HG02885 (cell line): Measurements from ENCODE around the gene NKAIN2.
"Not testable (repeated sequence)": the region's sequence is repeated elsewhere in the genome, so short reads cannot be mapped to it uniquely, and the experiment has no call there.

Experiments used
- ATAC-seq: cut with Tn5 transposase; IDR thresholded peaks from one replicate; pipeline ENCODE4 v1.9.1; 2021; ENCODE audit warnings: mild to moderate bottlenecking; ENCODE audit not compliant: unreplicated experiment, poor library complexity

The NKAIN2 gene

DNA sequence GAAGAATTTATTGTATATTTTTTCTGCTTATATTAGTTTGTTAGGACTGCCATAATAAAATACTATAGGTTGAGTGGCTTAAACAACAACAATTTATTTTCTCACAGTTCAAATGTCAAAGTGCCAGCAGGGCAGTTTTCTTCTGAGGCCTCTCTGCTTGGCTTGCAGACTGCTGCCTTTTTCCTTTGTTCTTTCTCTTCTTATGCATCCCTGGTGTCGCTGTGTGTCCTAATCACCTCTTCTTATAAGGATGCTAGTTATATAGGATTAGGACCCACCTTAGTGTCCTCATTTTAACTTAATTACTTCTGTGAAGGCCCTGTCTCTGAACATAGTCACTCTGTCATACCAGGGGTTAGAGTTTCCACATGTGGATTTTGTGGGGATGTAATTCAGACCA is 354.4 kb downstream of the NKAIN2 start:
- ATAC-seq = no peak

DNA sequence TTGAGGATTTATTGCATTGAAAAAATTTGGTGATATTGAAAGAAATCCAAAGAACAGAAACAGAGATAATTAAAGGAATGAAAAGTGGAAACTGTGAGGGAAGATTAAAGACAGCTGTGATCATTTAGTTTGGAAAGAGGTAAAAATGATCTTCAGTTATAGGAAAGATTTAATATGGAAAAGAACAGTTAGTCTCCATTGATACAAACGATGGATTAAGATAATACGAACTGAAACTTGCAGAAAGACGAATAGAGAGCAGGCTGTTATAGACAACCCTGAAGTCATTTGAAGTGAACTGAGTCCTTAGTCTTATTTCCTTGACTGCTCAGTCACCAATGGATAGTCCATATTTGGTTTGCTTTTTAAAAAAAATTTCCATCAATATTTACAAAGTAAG is 360.0 kb downstream of the NKAIN2 start:
- ATAC-seq = no peak

DNA sequence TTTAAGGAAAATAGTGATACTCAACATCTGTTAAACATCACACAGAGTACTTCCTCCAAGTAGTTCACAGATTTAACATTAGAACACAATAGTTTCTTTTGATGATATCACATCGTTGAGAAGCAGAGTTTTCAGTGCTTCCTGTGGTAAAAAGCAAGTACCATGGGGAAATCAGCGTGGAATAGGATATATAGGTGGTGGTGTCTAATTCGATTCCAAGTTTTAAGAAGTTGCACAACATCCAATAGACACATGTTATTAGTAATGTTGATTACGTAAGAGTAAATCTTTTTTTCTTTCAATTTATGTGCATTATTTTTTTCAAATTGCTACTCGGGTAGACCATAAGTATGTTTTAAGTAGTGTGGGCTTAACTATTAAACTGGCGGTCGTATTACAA is 360.7 kb downstream of the NKAIN2 start:
- ATAC-seq = no peak

DNA sequence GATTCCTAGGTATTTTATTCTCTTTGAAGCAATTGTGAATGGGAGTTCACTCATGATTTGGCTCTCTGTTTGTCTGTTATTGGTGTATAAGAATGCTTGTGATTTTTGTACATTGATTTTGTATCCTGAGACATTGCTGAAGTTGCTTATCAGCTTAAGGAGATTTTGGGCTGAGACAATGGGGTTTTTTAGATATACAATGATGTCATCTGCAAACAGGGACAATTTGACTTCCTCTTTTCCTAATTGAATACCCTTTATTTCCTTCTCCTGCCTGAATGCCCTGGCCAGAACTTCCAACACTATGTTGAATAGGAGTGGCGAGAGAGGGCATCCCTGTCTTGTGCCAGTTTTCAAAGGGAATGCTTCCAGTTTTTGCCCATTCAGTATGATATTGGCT is 363.6 kb downstream of the NKAIN2 start:
- ATAC-seq = not testable (repeated sequence)

DNA sequence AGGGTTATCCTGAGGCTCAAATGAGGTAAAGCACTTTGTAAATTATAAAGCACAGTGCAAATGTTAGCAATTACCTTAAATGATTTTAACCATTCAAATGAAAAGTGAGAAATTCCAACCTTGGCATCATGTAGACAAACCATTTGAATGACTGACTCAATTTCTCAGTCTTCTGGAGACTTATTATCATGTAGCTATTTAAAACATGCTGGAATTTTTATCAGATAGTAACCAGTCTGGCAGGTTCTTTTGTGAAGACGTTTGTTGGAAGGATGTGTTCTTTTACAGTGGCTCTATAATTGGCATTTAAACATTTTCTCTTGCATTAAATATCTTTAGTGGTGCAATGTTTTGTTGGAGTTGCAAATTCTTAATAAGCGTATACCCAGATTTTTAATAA is 386.6 kb downstream of the NKAIN2 start:
- no peak for ATAC-seq

DNA sequence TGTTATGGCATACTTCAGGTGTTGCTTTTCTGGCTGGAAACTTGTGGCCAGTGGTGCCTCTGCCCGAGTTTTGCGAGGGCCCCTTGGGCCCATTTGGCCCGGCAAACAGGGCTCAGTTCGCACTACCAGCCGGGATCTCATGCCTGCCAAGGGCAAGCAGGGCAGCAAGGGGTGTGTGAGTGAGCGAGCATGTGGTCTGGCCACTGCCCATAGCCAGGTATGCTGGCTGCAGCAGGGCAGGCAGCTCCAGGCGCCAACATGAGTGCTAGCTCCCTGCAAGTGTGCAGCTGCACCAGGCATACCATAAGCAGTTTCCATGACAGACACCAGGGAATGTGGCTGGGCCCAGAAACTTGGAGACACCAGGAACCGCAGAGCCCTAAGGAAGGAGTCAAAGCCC is 389.5 kb downstream of the NKAIN2 start:
- no peak for ATAC-seq

DNA sequence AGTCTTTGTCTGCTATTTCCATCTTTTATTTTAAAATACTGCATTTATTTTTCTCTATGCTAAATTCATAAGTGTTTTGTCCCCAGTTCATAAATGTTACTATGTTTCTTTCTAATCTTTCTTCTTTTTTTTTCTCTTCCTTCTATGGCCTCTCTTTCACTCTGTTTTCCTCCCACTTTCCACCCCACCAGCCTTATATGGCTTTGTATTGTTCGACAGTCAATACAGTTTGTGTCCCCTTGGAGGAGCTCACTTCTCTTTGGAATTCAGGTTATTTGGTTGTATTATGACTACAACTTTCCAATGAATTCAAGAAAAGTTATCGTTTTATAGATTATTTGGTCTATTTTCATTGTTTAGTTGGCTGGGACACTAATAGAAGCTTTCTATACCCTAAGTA is 393.5 kb downstream of the NKAIN2 start:
- no peak for ATAC-seq

DNA sequence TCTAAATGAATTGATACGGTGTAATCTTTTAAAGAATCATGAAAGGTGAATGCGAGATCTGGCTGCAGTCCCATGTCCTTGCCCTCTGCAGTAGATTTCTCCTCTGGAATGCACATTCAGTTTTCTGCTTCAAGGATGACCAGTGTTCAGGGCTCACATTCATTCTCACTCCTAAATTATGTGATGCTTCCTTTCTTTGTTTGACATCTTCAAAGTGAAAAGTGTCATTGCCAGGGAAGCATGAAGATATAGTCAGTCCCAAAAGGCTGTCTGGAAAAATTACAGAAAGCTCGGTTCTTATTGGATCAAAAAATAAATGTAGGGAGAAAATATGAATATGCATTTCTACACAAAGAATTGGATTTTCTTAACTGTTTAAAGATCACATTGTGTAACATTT is 395.6 kb downstream of the NKAIN2 start:
- no peak for ATAC-seq

DNA sequence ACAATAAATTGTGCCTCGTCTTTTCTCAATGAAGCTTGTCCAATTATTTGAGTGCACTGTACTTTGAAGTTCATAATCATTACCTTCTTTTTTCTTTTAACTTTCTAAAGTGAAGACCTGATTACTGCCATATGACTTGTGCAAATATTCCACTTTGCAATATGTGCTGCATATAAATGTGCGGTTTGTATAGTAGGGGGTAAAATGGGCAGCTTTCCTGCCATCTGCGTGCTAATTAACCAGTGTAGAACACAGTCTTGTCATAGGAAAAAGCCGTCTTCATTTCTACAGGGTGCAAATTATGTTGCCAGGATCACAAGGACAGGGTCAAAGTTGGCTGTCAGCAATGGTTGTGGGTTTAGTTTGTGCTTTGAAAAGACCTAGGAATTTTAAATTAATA is 397.0 kb downstream of the NKAIN2 start:
- no peak for ATAC-seq

DNA sequence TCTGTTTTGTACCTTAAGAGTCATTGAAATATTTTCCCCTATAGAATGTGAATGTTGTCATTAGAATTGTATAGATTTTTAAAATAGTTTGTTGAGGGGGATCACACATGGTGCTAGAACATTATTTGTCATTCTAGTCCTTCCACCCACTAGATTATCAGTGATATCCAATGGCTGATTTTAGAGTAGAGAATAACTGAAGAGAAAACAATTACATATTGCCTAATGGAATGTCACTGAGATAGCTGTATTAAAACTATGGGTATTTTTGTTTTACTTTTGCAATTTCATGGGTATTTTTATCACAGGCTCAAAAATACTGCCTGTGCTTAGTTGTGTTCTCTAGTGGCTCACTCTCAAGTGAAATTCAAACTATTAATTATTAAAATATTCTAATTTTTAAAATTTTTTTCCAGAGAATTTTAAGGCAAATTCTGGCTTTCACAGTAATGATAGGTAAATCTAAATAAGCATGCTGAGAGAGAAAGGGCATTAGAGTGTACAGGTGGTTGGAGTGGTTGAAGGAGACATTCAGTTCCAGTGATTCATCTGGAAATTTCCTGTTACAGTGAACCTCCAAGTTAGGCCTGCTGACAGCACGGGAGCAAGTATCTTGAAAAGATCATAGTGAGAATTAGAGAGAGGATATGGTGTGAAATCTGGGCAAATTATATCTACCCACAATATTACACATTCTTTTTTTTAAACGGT is 399.6 kb downstream of the NKAIN2 start:
- ATAC-seq = no peak

DNA sequence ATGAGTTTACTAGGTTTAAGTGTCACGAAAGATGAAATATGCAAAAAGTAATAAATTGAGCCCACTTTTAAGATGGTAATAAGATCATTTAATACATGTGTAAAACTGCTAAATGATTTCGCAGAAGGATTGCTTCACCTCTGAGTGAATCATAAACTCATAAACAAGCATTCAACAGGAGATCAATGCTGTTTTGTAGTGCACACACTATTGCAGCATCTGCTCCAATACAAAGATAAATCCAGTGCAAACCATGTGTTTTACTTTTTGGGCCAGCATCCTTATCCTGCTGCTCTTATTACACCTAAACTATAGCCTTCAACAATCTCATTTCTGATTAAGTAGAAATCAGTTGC is 400.1 kb downstream of the NKAIN2 start:
- no peak for ATAC-seq

DNA sequence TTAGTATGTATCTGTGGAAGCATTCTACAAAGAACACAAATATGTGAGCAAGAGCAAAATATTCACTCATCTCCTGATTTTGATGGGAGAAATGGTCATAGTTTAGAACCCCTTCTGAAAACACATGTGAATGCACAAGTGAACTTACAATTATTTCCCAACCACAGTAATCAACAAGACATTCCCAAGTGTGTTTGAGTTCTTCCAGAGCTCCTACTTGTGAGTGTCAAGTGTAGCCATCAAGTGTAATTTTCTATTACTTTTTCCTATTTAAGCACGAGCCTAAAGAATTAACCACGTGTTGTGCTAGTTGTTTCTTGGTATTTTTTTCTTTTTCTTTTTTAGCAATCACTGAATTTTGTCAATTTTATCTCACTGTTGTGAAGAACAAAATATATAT is 402.3 kb downstream of the NKAIN2 start:
- ATAC-seq = no peak

DNA sequence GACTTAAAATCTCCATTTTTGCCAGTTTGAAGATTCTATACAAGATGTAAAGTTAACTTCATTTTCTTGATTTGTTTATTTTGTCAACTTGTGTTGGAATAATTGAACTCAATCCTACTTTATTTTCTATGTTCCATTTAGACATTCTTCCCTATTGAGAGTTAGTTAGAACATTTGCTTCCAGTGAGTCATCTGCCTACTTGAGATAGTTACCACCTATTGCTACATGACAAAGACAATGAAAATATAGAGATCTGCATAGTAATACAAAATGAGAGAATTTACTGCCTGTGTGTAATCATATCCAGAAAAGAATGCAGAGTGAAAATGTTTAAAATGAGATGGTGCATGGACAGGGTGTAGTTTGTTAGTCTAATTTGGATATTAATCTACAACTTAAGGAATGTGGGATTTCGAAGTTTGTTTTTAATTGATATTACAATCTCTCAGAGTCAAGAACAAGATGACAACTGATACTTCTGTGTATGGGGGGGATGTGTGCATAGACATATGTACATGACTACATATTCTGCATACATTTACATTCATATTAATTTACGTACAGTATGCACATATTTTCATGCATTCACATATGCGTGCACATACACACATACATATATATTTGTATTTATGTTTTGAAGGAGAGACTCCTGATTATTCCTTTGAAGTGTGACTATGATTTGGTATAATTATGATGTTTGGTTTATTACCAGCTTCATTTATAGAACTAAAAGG is 420.1 kb downstream of the NKAIN2 start:
- no peak for ATAC-seq

DNA sequence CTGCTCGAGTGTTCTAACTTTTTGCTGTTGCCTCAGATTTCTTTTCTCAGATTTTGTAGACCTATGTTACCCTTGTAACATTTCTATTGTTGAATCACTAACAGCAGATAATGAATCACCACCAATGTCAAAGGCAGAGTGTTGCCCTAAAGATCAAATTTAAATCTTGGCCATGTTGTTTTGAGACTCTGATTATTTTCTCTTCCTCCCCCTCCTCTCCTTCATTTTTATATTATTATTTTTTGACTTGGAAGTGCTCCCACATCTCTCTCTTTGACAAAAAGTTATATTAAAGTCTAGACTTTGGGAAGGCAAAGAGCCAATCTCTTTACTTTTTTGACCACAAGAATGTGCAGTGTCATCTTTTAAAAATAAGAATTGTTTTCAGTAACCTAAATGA is 422.7 kb downstream of the NKAIN2 start:
- no peak for ATAC-seq

DNA sequence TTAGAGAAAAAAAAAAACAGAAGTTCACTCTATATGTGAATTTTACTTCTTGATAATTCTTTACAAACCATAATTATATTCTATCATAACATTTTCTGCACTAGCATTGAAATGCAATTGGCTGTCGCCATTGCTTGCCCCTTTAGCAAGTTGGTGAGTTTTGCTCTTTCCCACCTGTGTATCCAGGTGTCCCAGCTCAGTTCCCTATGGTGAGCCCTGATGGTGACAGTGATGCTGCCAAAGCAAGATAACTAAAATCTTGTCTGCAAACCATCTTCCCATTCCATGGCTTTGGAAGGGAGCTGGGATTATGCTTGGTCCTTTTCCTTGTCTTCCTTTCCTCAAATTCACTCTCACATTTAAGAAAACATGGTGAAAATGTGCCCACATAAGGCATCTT is 429.6 kb downstream of the NKAIN2 start:
- no peak for ATAC-seq

DNA sequence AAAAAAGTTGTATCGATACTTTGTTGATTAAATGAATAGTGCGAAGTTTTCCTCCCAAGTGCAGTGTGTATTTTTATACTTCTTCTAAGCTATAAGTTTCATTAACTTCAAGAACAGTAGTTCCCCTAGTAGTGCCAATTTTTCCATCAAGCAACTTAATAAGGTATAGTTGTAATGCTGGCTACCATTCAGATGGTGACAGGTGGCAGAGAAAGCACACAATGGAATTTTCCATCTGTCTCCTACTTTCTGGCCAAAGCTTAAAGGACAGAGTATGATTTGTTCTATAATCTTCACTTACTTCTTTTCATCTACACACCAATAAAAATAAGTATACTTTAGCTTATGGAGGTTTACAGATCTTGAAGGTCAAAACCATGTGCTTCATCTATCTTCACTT is 431.1 kb downstream of the NKAIN2 start:
- ATAC-seq = no peak

DNA sequence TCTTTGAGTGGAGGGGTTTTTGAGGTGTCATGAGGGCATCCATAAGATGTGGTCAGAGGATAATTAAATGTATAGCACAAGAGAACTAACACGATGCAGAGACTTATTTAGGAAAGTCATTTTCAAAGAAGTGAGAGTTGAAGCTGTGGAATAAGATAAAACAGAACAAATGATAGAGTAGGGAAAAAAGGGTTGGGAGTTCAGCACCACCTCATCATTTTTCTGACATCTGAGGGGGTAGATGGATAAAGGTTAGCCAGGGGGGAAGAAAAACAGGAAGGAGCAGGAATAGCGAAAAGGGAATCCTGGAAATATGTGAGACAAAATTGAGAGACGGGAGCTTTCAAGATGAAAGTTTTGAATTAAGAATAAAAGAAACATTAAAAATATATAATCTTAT is 434.2 kb downstream of the NKAIN2 start:
- no peak for ATAC-seq

DNA sequence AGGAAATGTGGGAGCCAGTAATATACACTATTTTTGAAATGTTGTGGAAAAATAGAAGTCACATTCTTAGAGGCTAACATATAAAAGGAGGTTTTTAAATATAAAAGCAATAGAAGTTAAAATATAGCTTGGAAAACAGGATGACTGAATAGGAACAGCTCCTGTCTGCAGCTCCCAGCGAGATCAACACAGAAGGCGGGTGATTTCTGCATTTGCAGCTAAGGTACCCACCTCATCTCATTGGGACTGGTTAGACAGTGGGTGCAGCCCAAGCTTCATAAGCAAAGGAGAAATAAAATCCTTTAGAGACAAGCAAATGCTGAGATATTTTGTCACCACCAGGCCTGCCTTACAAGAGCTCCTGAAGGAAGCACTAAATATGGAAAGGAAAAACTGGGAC is 434.7 kb downstream of the NKAIN2 start:
- ATAC-seq = not testable (repeated sequence)

DNA sequence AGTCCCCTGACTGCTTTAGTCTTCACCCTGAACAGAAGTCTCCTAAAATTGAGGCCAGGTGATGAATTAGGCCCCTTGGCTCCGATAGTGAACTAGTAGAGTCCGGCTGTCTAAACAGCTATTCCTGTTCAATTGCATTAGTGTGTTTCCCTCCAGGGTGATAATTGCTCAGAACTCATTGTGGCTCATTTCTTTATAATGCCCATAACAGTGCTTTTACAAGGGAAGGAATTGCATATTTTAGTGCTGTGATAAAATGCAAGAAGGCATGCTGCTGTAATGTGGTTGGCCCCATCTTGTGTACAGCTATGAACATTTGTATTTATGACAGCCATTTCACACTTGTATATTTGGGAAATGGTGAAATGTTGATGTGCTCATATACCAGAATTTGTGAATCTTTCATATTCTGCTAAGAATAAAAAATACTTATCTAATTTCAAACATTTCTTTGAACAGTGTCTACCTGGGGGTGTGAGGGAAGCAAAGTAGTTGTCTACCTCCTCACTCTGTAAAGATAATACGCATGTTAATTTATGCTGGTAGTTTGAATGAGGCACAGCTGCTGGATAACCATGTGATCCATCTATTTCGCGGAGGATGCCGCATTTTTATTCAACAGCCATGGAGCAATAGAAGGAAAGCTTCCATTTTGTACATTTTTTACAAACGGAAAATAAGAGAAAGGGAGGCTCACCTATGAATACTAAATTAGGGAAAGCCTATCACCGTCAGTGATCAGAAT is 451.4 kb downstream of the NKAIN2 start:
- ATAC-seq = no peak

DNA sequence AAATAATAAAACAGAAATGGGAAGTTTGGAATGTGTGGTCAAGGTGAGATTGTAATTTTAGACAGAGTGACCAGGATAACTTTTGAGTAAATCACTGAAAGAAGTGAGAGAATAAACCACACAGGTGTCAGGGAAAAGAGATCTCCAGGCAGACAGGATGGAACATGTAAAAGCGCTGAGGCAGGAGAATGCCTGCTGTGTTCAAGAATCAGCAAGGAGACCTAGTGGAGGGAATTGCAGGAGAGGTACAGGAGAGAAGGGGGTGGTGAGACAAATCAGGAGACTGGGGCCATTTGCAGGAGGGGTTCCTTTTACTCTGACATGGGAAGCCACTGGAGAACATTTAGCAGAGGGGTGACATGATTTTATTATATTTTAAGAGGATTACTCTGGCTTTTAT is 456.7 kb downstream of the NKAIN2 start:
- no peak for ATAC-seq

DNA sequence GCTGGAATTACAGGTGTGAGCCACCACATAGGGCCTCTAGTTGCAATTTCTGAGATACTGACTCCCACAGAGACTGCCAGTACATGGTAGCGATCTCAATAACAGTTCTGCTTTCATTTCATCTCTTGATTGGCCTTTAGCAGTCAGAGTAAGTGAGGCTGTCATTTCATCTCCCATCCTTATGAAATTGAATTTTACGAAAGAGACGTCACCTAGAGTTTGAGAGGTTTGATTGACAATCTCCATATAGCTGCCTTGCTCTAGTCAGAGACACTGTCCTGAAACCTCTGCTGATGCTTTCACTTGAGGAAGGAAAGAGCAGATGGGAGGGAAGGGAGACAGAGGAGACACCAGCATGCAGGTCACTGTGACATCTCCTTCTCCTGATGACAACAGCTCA is 466.1 kb downstream of the NKAIN2 start:
- no peak for ATAC-seq

DNA sequence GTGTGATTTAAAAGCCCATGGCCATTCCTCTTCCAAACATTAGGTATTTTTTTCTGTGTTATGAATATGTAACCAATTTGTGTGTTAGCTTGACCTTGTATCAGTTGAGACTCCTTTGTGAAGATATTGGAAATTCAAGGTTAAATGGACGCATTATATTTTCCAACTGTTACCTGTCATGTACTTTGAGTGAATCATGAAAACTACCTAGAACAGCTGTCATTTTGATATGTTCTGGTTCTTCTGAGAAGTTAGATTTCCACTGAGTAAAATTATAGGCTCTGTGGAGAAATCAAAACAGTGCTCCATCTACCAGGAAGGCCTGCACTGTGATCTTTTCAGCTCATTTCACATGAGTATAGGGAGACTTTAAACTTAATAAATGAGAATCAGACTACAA is 470.0 kb downstream of the NKAIN2 start:
- ATAC-seq = no peak
